Measurements from ENCODE around the gene RNF114. TPM values are rescaled to one million over a fixed set of nuclear protein-coding genes. Genes with fewer than 3 reads are reported as not detected.
A peak's percentile ranks its signal among the peaks of the same experiment; 100 is the strongest.

The RNF114 gene
- total and polyA plus RNA-seq, 10 of the 15 experiments (the other 5 are each of a cell fraction or from before 2014, with no cell fraction given), result 28.0 to 82.3 (median 47.2) TPM

GRCh38 chr20:49964964-49965780, 29.0 kb downstream of the RNF114 start:
- ChIA-PET RAD21 (ENCODE audit: unreplicated experiment) (interaction anchor here (1.2 to 1.4 kb wide), 2 partner anchors 14 to 106 kb away, joined by 4 read pairs; no protein-coding TSS in a partner anchor), CTCF (interaction anchor here (0.8 to 3.6 kb wide), 19 partner anchors 8 to 354 kb away, joined by 3 to 31 read pairs (median 4); partner anchors contain the start of gene RNF114), SMC1A (ENCODE audit: uncharacterized antibody, unreplicated experiment) (interaction anchor here (0.9 to 1.5 kb wide), 3 partner anchors 11 to 106 kb away, joined by 4 read pairs; no protein-coding TSS in a partner anchor), POLR2A (no interaction called here)
- intact Hi-C loops (cut with micrococcal nuclease; ENCODE audit: unreplicated experiment) (no loop called here), in situ Hi-C loops (cut with MboI) (no loop called here)
- no peak overlapping the region for H3K4me3 ChIP-seq
- DNase-seq (ENCODE audit: low read depth, low spot score), result no peak
- WGBS (ENCODE audit: insufficient coverage, insufficient replicate concordance, low lambda C conversion rate, missing lambda C conversion rate), result 95% methylated on average over 5 of the region's 5 CpGs
- FAIRE-seq, result no peak
- no peak overlapping the region for H3K4me2 ChIP-seq (ENCODE audit: control insufficient read depth, insufficient read depth)
- no peaks in the 10 kb centered on the region for H3K9me3 ChIP-seq (replicated peaks; ENCODE audit: control insufficient read depth, insufficient read depth, low read length)
- H3K36me3 ChIP-seq (ENCODE audit: control insufficient read depth in 2 of 2, insufficient read depth in 2 of 2, low read length in 1 of 2), result no peaks in the 10 kb centered on the region
- H3K79me2 ChIP-seq (ENCODE audit: control insufficient read depth, insufficient read depth, low read length), result no peaks in the 10 kb centered on the region
- H3K27me3 ChIP-seq (replicated peaks in 1 of 2; ENCODE audit: control insufficient read depth in 2 of 2, insufficient read depth in 2 of 2, low read length in 1 of 2), result no peaks in the 10 kb centered on the region
- ATAC-seq, result peak; percentile 83
- no peak overlapping the region for H3K9ac ChIP-seq (ENCODE audit: control insufficient read depth, insufficient read depth, low read length)
- no peaks in the 10 kb centered on the region for H3K4me1 ChIP-seq (ENCODE audit: control insufficient read depth, insufficient read depth, low read length)
- H2AFZ ChIP-seq (ENCODE audit: control insufficient read depth, low read depth, low read length), result no peak overlapping the region
- BruUV-seq (replicated peaks), result no TSS peak
- H4K20me1 ChIP-seq (ENCODE audit: control insufficient read depth, insufficient read depth), result no peaks in the 10 kb centered on the region
- TF ChIP-seq YY1 (IDR thresholded peaks at IDR 0.05; ENCODE audit: low read depth, low read length) (0 out of 2 replicates have a peak, but pooled peaks have one; percentile 22), PKNOX1 (IDR thresholded peaks at IDR 0.05) (peak; percentile 35), GATAD2B (conservative IDR thresholded peaks at IDR 0.05; ENCODE audit: low read depth) (no peak), EP300 (IDR thresholded peaks at IDR 0.05; ENCODE audit: borderline replicate concordance in 1 of 2, control insufficient read depth in 1 of 2, low read depth in 2 of 2, low read length in 2 of 2) (no peak), CTCF (IDR thresholded peaks at IDR 0.05 in 2 of 3, conservative IDR thresholded peaks at IDR 0.05 in 1 of 3; ENCODE audit: control insufficient read depth in 2 of 3, extremely low read depth in 1 of 3, insufficient read depth in 1 of 3, low read depth in 3 of 3, low read length in 3 of 3) (peak; percentile 46 to 72 (median 68)), CREB1 (IDR thresholded peaks at IDR 0.05; ENCODE audit: low read depth) (no peak)
- H3K27ac ChIP-seq (ENCODE audit: control insufficient read depth, insufficient read depth), result no peak overlapping the region

Data from GM12878 (cell line).